Suprapubic skin (tissue), 4 donors: ENCODE measurements around the gene IL1RAPL2.

Source experiments
- CTCF ChIP-seq, 2 donors: fragments of 200-600 bp in 1 of 2; fragments of 450-650 bp in 1 of 2; sonication (generic) in 1 of 2; IDR thresholded peaks; one replicate each; pipeline ENCODE4 v1.5.1; 2016 to 2019; ENCODE audit warnings: antibody characterized with exemption in 2 of 2, mild to moderate bottlenecking in 1 of 2, moderate library complexity in 1 of 2
- EP300 ChIP-seq: sonication (generic); formaldehyde crosslinking; IDR thresholded peaks from one replicate; pipeline ENCODE4 v1.6.1; 2017; ENCODE audit warnings: antibody characterized with exemption
- POLR2A ChIP-seq, 2 donors: fragments of 450-650 bp; IDR thresholded peaks; one replicate each; pipeline ENCODE4 v1.6.1; 2017; ENCODE audit warnings: antibody characterized with exemption in 2 of 2, mild to moderate bottlenecking in 2 of 2, moderate library complexity in 2 of 2
- POLR2AphosphoS5 ChIP-seq, 3 donors: sonication (generic); formaldehyde crosslinking; IDR thresholded peaks; one replicate each; pipeline ENCODE4 v1.6.1; 2017; ENCODE audit warnings: antibody characterized with exemption in 3 of 3

- TF ChIP-seq CTCF (IDR thresholded peaks at IDR 0.05) (no peak), POLR2A (IDR thresholded peaks at IDR 0.05) (no peak), POLR2AphosphoS5 (IDR thresholded peaks at IDR 0.05) (no peak), EP300 (no peak)
Measured at GRCh38 chrX:105265093-105265492, 699.1 kb downstream of the IL1RAPL2 start.
